Esophagus muscularis mucosa (tissue), 4 donors: ENCODE measurements around the gene TECR. TPM values are rescaled to one million over a fixed set of nuclear protein-coding genes. Genes with fewer than 3 reads are reported as not detected.

Experiments
- DNase-seq: peaks from one replicate; pipeline ENCODE4 v3.0.0-alpha.2; 2017; ENCODE audit errors: extremely low spot score
- H3K27ac ChIP-seq, 4 donors: fragments of 200-600 bp; sonication (generic); replicated peaks in 1 of 4; 1 replicate in 3 of 4; 2 replicates in 1 of 4; pipeline ENCODE4 v1.5.1; 2016 to 2019; ENCODE audit warnings: mild to moderate bottlenecking in 1 of 4
- H3K27me3 ChIP-seq, 4 donors: fragments of 200-600 bp; sonication (generic); one replicate each; pipeline versions ENCODE4 v1.5.1 to v1.6.0; 2016 to 2019
- H3K36me3 ChIP-seq, 4 donors: fragments of 200-600 bp; sonication (generic); one replicate each; pipeline ENCODE4 v1.5.1; 2016 to 2019
- H3K4me1 ChIP-seq, 4 donors: fragments of 200-600 bp; sonication (generic); one replicate each; pipeline ENCODE4 v1.5.1; 2016 to 2019
- H3K4me3 ChIP-seq, 4 donors: fragments of 200-600 bp; sonication (generic); 1 replicate in 2 of 4; 2 replicates in 2 of 4; pipeline ENCODE4 v1.5.1; 2016 to 2019; ENCODE audit warnings: mild to moderate bottlenecking in 4 of 4, moderate library complexity in 1 of 4
- H3K9me3 ChIP-seq, 4 donors: fragments of 200-600 bp; sonication (generic); 1 replicate in 3 of 4; 2 replicates in 1 of 4; pipeline ENCODE4 v1.5.1; 2016 to 2019
- EP300 ChIP-seq: sonication (generic); formaldehyde crosslinking; IDR thresholded peaks from one replicate; pipeline ENCODE4 v1.6.1; 2017; ENCODE audit warnings: antibody characterized with exemption
- POLR2A ChIP-seq: fragments of 450-650 bp; IDR thresholded peaks from one replicate; pipeline ENCODE4 v1.6.1; 2017; ENCODE audit warnings: antibody characterized with exemption, moderate library complexity, mild to moderate bottlenecking, low read depth
- POLR2AphosphoS5 ChIP-seq, 2 donors: sonication (generic); formaldehyde crosslinking; IDR thresholded peaks; one replicate each; pipeline ENCODE4 v1.6.1; 2017; ENCODE audit warnings: antibody characterized with exemption in 2 of 2
- WGBS: methylation state at CpG from one replicate; pipeline ENCODE4 v1.1.5; 2018; 5-methylcytosine and 5-hydroxymethylcytosine counted together
- intact Hi-C: fragments of 100-400 bp; cut with DNase I; formaldehyde crosslinking; loops from one replicate; pipeline ENCODE4 v1.15.1; 2023
- total RNA-seq, 4 donors: library from RNA; depleted of rRNA; stranded (reverse); fragments of >200 nt; gene quantifications; one replicate each; pipeline versions ENCODE4 v1.1.0 to v1.2.1, GENCODE V29; 2016
- TF ChIP-seq, protein P1 (sequence below), 3 experiments: fragments of 200-600 bp in 2 of 3; fragments of 450-650 bp in 1 of 3; sonication (generic) in 2 of 3; IDR thresholded peaks; one replicate each; pipeline ENCODE4 v1.5.1; 2017 to 2019; ENCODE audit warnings: antibody characterized with exemption in 3 of 3, mild to moderate bottlenecking in 2 of 3, moderate library complexity in 1 of 3

Gene TECR
- total RNA-seq, 4 donors from 2014 or later, result 18.7 to 32.7 (median 25.7) TPM

DNA sequence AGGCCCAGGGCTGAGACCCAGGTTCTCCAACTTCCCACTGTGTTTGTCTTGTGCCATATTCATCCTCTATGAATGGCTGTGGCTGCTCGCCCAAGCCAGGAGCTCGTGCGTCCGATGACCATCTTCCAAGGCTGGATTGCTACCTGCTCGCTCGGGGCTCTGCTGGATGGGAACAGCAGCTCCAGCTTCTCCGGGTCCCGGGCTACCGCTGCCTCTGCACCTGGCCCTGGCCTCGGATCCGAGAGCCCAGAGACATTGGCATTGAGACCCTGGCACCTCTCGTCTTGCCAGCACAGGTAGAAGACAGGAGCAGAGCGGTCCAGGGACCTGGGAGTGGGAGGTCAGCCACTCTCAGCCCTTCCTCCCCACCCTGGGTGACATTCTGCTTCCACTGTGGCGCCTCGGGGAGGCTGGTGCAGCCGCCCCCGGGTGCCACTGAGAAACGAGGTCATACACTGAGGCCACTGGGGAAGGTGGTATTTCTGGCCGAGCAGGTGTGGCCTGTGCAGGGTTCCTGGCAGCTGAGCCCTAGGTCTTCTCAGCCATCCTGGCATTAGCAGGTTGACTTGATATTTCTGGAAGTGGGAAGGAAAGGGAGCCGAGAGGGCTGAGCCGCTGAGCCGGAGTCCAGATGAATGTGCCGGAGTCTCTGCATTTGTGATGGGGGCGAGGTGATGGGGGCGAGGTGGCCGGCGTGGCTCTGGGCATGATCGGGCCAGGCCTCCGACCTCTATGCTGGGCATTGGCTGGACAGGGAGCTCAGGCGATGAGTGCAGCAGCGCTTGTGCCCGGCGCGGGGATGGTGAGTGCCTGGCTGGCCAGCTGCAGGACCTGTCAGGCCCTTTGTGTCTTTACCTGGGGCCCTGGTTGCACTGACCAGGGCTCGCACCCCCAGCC, 23.9 kb downstream of the TECR start:
- H3K36me3 ChIP-seq, result peaks cover 0 to 30% (median 5%) of the 10 kb centered on the region in 4 donors
- peaks cover 17 to 31% (median 23%) of the 10 kb centered on the region in 4 donors for H3K4me1 ChIP-seq
- no peaks in the 10 kb centered on the region for H3K9me3 ChIP-seq
- DNase-seq, result no peak
- TF ChIP-seq POLR2AphosphoS5 (IDR thresholded peaks at IDR 0.05) (no peak), POLR2A (no peak), EP300 (no peak)
- TF ChIP-seq, protein P1, sequence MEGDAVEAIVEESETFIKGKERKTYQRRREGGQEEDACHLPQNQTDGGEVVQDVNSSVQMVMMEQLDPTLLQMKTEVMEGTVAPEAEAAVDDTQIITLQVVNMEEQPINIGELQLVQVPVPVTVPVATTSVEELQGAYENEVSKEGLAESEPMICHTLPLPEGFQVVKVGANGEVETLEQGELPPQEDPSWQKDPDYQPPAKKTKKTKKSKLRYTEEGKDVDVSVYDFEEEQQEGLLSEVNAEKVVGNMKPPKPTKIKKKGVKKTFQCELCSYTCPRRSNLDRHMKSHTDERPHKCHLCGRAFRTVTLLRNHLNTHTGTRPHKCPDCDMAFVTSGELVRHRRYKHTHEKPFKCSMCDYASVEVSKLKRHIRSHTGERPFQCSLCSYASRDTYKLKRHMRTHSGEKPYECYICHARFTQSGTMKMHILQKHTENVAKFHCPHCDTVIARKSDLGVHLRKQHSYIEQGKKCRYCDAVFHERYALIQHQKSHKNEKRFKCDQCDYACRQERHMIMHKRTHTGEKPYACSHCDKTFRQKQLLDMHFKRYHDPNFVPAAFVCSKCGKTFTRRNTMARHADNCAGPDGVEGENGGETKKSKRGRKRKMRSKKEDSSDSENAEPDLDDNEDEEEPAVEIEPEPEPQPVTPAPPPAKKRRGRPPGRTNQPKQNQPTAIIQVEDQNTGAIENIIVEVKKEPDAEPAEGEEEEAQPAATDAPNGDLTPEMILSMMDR (IDR thresholded peaks at IDR 0.05), result no peak
- 94% methylated on average over 25 of the region's 35 CpGs for WGBS
- no peak overlapping the region for H3K27ac ChIP-seq
- intact Hi-C loops, result no loop called here
- H3K4me3 ChIP-seq, result no peak overlapping the region
- H3K27me3 ChIP-seq, result no peaks in the 10 kb centered on the region

DNA sequence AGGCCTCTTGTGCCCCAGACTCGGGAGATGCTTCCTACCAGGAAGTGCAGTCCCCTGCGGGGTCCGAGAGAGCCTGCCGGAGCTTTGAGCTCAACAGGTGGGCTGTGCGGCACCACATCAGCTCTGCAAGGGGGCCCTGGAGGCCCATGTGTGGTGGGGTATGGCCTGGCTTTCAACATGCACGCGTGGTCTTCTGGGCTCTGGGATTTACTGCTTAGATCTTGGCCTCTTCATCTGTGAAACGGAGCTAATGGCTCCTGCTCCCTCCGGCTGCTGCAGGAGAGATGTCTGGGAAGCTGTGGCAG, 24.5 kb downstream of the TECR start:
- H3K27me3 ChIP-seq, result no peaks in the 10 kb centered on the region
- TF ChIP-seq, protein P1 (IDR thresholded peaks at IDR 0.05), result no peak
- TF ChIP-seq EP300, result no peak
- no peak for TF ChIP-seq POLR2A
- no peak for TF ChIP-seq POLR2AphosphoS5 (IDR thresholded peaks at IDR 0.05)
- intact Hi-C loops, result no loop called here
- WGBS, result 90% methylated on average over 2 of the region's 9 CpGs
- H3K9me3 ChIP-seq, result no peaks in the 10 kb centered on the region
- H3K4me3 ChIP-seq, result no peak overlapping the region
- peaks cover 0 to 24% (median 5%) of the 10 kb centered on the region in 4 donors for H3K36me3 ChIP-seq
- no peak overlapping the region for H3K27ac ChIP-seq
- peaks cover 17 to 31% (median 23%) of the 10 kb centered on the region in 4 donors for H3K4me1 ChIP-seq
- DNase-seq, result no peak

DNA sequence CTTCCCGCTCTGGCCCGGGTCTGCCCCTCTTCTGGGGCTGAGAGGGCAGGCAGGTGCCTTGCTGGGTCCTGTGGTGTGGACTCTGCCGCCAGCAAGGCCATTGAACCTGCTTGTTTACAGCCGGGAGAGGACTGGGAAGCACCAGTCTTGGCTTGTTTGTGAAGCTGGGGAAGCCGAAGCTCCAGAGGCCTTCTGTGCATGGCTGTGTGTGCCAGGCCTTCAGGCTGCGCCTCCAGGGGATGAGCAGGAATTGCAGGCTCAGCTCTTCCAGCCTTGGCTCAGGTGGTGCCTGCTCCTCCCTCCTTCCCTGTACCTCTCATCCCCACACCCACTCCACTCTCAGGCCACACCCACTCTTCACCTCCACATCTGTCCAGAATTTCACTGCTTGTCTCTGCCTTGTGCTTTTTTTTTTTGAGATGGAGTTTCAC, 25.0 kb downstream of the TECR start:
- Histone ChIP-seq H3K27me3 (no peaks in the 10 kb centered on the region), H3K4me3 (no peak overlapping the region), H3K9me3 (no peaks in the 10 kb centered on the region), H3K36me3 (peaks cover 0 to 19% (median 4%) of the 10 kb centered on the region in 4 donors), H3K27ac (no peak overlapping the region), H3K4me1 (peaks cover 17 to 35% (median 23%) of the 10 kb centered on the region in 4 donors)
- intact Hi-C loops, result no loop called here
- WGBS, result 90% methylated on average over 3 of the region's 6 CpGs
- DNase-seq, result no peak
- TF ChIP-seq POLR2AphosphoS5 (IDR thresholded peaks at IDR 0.05) (no peak), EP300 (no peak), POLR2A (no peak)
- TF ChIP-seq, protein P1 (IDR thresholded peaks at IDR 0.05), result no peak

DNA sequence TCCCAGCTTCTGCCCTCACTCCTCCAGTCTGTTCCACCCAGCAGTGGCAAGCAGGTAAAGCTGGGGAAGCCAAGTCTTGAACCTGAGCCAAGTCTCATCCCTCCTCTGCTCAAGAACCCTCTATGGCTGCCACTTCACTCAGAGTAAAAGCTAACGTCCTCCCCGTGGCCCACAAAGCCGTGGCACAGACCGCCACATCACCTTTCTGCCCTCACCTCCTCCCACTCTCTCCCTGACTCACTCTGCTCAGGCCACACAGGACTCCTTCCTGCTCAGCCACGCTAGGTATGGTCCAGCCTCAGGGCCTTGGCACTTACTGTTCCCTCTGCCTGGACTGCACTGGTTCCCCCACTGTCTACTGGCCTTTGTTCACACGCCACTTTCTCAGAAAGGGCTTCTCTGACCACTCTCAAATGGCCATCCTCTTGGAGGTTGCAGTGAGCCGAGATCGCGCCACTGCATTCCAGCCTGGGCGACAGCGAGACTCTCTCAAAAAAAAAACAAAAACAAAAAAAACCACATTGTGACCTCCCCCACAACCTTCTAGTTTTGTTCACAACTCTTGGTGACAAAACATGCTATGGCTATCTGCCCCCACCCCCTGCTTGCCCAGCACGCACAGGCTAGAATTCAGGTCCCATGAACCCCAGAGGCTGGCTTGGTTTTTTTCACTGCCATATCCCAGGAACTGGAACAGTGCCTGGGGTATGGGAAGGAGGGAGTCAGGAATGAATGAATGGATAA, 26.7 kb downstream of the TECR start:
- peaks cover 0 to 7% (median 3%) of the 10 kb centered on the region in 4 donors for H3K36me3 ChIP-seq
- 72% methylated on average over 12 of the region's 12 CpGs for WGBS
- no peak for DNase-seq
- no peaks in the 10 kb centered on the region for H3K27me3 ChIP-seq
- H3K9me3 ChIP-seq, result no peaks in the 10 kb centered on the region
- intact Hi-C loops, result no loop called here
- peaks cover 29 to 39% (median 37%) of the 10 kb centered on the region in 4 donors for H3K4me1 ChIP-seq
- no peak overlapping the region for H3K27ac ChIP-seq
- TF ChIP-seq EP300 (no peak), POLR2A (no peak), POLR2AphosphoS5 (IDR thresholded peaks at IDR 0.05) (no peak)
- TF ChIP-seq, protein P1 (IDR thresholded peaks at IDR 0.05), result no peak
- H3K4me3 ChIP-seq, result peak overlapping the region; percentile 19 to 36 (median 33)
